Esophagus muscularis mucosa (tissue), 4 donors: Measurements from ENCODE around the gene DOCK7. TPM values are rescaled to one million over a fixed set of nuclear protein-coding genes. Genes with fewer than 3 reads are reported as not detected.
"Not testable (repeated sequence)": the region's sequence is repeated elsewhere in the genome, so short reads cannot be mapped to it uniquely, and the experiment has no call there.

Experiments
- DNase-seq: peaks from one replicate; pipeline ENCODE4 v3.0.0-alpha.2; 2017; ENCODE audit errors: extremely low spot score
- H3K27ac ChIP-seq, 4 donors: fragments of 200-600 bp; sonication (generic); replicated peaks in 1 of 4; 1 replicate in 3 of 4; 2 replicates in 1 of 4; pipeline ENCODE4 v1.5.1; 2016 to 2019; ENCODE audit warnings: mild to moderate bottlenecking in 1 of 4
- H3K27me3 ChIP-seq, 4 donors: fragments of 200-600 bp; sonication (generic); one replicate each; pipeline versions ENCODE4 v1.5.1 to v1.6.0; 2016 to 2019
- H3K36me3 ChIP-seq, 4 donors: fragments of 200-600 bp; sonication (generic); one replicate each; pipeline ENCODE4 v1.5.1; 2016 to 2019
- H3K4me1 ChIP-seq, 4 donors: fragments of 200-600 bp; sonication (generic); one replicate each; pipeline ENCODE4 v1.5.1; 2016 to 2019
- H3K4me3 ChIP-seq, 4 donors: fragments of 200-600 bp; sonication (generic); 1 replicate in 2 of 4; 2 replicates in 2 of 4; pipeline ENCODE4 v1.5.1; 2016 to 2019; ENCODE audit warnings: mild to moderate bottlenecking in 4 of 4, moderate library complexity in 1 of 4
- H3K9me3 ChIP-seq, 4 donors: fragments of 200-600 bp; sonication (generic); 1 replicate in 3 of 4; 2 replicates in 1 of 4; pipeline ENCODE4 v1.5.1; 2016 to 2019
- EP300 ChIP-seq: sonication (generic); formaldehyde crosslinking; IDR thresholded peaks from one replicate; pipeline ENCODE4 v1.6.1; 2017; ENCODE audit warnings: antibody characterized with exemption
- POLR2A ChIP-seq: fragments of 450-650 bp; IDR thresholded peaks from one replicate; pipeline ENCODE4 v1.6.1; 2017; ENCODE audit warnings: antibody characterized with exemption, moderate library complexity, mild to moderate bottlenecking, low read depth
- POLR2AphosphoS5 ChIP-seq, 2 donors: sonication (generic); formaldehyde crosslinking; IDR thresholded peaks; one replicate each; pipeline ENCODE4 v1.6.1; 2017; ENCODE audit warnings: antibody characterized with exemption in 2 of 2
- WGBS: methylation state at CpG from one replicate; pipeline ENCODE4 v1.1.5; 2018; 5-methylcytosine and 5-hydroxymethylcytosine counted together
- intact Hi-C: fragments of 100-400 bp; cut with DNase I; formaldehyde crosslinking; loops from one replicate; pipeline ENCODE4 v1.15.1; 2023
- total RNA-seq, 4 donors: library from RNA; depleted of rRNA; stranded (reverse); fragments of >200 nt; gene quantifications; one replicate each; pipeline versions ENCODE4 v1.1.0 to v1.2.1, GENCODE V29; 2016
- TF ChIP-seq, protein P1 (sequence below), 3 experiments: fragments of 200-600 bp in 2 of 3; fragments of 450-650 bp in 1 of 3; sonication (generic) in 2 of 3; IDR thresholded peaks; one replicate each; pipeline ENCODE4 v1.5.1; 2017 to 2019; ENCODE audit warnings: antibody characterized with exemption in 3 of 3, mild to moderate bottlenecking in 2 of 3, moderate library complexity in 1 of 3

Gene DOCK7
- total RNA-seq, 4 donors from 2014 or later: 27.7 to 66.7 (median 30.5) TPM

DNA sequence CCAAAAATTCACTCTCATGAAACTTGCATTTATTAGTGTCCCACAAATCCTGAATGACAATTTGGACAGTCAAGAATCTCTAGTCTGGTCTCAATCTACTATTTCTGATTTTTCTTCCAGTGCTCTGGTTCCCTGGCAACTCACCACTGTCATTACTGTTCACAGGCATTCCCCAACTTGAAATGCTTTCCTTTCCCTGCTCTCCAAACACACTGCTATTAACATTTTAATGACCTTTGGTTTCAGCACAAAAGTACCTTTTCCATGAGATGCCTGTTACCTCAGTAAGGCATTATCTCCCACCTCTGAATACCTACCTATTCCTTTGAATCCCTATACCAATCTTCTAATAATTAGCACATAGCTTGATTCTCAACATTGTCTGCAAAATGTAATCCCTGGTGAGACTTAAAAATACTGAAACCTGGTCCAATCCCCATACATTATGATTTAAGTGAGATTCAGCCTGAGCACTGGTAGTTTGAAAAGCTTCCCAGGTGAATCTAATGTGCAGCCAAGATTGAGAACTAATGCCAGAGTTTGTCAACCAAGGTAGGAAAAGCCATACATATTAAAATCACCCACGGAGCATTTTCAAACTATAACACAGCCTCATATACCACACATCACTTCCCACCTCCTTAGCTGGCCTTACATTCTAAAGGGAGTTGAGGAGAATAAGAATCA is 102.6 kb downstream of the DOCK7 start:
- no peaks in the 10 kb centered on the region for H3K9me3 ChIP-seq
- H3K4me3 ChIP-seq: no peak overlapping the region
- intact Hi-C loops: no loop called here
- H3K4me1 ChIP-seq: no peaks in the 10 kb centered on the region
- no peak for DNase-seq
- WGBS: 23% methylated on average over 1 of the region's 1 CpG
- peaks cover 0 to 21% (median 1%) of the 10 kb centered on the region in 4 donors for H3K36me3 ChIP-seq
- TF ChIP-seq POLR2A (no peak), POLR2AphosphoS5 (IDR thresholded peaks at IDR 0.05) (no peak)
- H3K27ac ChIP-seq: no peak overlapping the region
- H3K27me3 ChIP-seq: no peaks in the 10 kb centered on the region

DNA sequence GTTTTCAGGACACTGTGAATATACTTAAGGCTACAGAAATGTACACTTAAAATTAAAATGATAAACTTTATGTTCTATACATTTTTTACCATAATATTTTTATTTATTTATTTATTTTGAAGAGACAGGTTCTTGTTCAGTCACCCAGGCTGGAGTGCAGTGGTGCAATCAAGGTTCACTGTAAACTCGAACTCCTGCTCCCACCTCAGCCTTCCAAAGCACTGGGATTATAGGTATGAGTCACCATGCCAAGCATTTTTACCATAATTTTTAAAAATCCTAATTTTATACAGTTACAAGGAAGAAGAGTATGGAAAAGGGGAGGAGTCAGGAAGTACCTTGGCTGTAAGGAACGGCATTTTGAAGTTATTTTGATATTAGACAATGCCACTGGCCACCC is 114.5 kb downstream of the DOCK7 start:
- intact Hi-C loops: no loop called here
- peaks cover 10 to 60% (median 16%) of the 10 kb centered on the region in 4 donors for H3K36me3 ChIP-seq
- H3K4me1 ChIP-seq: no peaks in the 10 kb centered on the region
- H3K27me3 ChIP-seq: no peaks in the 10 kb centered on the region
- no peak overlapping the region for H3K4me3 ChIP-seq
- TF ChIP-seq, protein P1, sequence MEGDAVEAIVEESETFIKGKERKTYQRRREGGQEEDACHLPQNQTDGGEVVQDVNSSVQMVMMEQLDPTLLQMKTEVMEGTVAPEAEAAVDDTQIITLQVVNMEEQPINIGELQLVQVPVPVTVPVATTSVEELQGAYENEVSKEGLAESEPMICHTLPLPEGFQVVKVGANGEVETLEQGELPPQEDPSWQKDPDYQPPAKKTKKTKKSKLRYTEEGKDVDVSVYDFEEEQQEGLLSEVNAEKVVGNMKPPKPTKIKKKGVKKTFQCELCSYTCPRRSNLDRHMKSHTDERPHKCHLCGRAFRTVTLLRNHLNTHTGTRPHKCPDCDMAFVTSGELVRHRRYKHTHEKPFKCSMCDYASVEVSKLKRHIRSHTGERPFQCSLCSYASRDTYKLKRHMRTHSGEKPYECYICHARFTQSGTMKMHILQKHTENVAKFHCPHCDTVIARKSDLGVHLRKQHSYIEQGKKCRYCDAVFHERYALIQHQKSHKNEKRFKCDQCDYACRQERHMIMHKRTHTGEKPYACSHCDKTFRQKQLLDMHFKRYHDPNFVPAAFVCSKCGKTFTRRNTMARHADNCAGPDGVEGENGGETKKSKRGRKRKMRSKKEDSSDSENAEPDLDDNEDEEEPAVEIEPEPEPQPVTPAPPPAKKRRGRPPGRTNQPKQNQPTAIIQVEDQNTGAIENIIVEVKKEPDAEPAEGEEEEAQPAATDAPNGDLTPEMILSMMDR (IDR thresholded peaks at IDR 0.05): no peak
- TF ChIP-seq EP300 (no peak), POLR2A (no peak), POLR2AphosphoS5 (IDR thresholded peaks at IDR 0.05) (no peak)
- 73% methylated on average over 2 of the region's 2 CpGs for WGBS
- H3K27ac ChIP-seq: no peak overlapping the region
- H3K9me3 ChIP-seq: peaks cover 0 to 8% (median 2%) of the 10 kb centered on the region in 4 donors
- DNase-seq: no peak

DNA sequence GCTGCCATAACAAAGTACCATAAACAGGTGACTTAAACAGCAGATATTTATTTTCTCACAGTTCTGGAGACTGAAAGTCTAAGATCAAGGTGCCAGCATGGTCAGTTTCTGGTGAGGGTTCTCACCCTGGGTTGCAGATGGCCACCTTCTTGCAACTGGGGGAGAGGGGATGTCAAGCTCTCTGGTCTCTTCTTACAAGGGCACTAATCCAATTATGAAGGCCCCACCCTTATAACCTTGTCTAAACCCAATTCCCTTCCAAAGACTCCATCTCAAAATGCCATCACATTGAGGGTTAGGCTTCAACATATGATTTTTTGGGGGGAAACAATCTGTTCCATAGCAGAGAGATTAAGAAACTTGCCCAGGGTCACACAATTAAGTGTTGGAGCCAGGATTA is 115.7 kb downstream of the DOCK7 start:
- DNase-seq: no peak
- Histone ChIP-seq H3K27me3 (no peaks in the 10 kb centered on the region), H3K27ac (no peak overlapping the region), H3K36me3 (peaks cover 10 to 51% (median 13%) of the 10 kb centered on the region in 4 donors), H3K4me1 (no peaks in the 10 kb centered on the region), H3K9me3 (peaks cover 0 to 14% (median 2%) of the 10 kb centered on the region in 4 donors), H3K4me3 (no peak overlapping the region)
- intact Hi-C loops: no loop called here
- TF ChIP-seq POLR2A (no peak), EP300 (no peak), POLR2AphosphoS5 (IDR thresholded peaks at IDR 0.05) (no peak)
- TF ChIP-seq, protein P1 (IDR thresholded peaks at IDR 0.05): no peak

DNA sequence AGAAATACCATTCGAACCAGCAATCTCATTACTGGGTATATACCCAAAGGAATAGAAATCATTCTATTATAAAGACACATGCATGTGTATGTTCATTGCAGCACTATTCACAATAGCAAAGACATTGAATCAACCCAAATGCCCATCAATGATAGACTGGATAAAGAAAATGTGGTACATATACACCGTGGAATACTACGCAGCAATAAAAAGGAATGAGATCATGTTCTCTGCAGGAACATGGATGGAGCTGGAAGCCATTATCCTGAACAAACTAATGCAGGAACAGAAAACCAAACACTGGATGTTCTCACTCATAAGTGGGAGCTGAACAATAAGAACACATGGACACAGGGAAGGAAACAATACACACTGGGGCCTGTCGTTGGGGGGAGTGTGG is 116.7 kb downstream of the DOCK7 start:
- intact Hi-C loops, H3K4me1 ChIP-seq, H3K27me3 ChIP-seq, H3K27ac ChIP-seq, H3K4me3 ChIP-seq, DNase-seq: not testable (repeated sequence)
- Histone ChIP-seq H3K9me3 (peaks cover 0 to 14% (median 2%) of the 10 kb centered on the region in 4 donors), H3K36me3 (peaks cover 10 to 43% (median 13%) of the 10 kb centered on the region in 4 donors)
- 98% methylated on average over 4 of the region's 4 CpGs for WGBS

DNA sequence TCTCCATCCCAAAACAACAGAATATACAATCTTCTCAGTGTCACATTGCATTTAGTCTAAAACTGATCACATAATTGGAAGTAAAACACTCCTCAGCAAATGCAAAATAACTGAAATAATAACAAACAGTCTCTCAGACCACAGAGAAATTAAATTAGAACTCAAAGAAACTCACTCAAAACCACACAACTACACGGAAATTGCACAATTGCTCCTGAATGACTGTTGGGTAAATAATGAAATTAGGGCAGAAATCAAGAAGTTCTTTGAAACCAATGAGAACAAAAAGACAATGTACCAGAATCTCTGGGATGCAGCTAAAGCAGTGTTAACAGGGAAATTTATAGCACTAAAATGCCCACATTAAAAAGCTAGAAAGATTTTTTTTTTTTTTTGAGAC is 120.3 kb downstream of the DOCK7 start:
- DNase-seq, H3K27ac ChIP-seq, H3K4me1 ChIP-seq, H3K27me3 ChIP-seq, H3K4me3 ChIP-seq, intact Hi-C loops: not testable (repeated sequence)
- Histone ChIP-seq H3K36me3 (peaks cover 3 to 16% (median 7%) of the 10 kb centered on the region in 4 donors), H3K9me3 (peaks cover 0 to 14% (median 2%) of the 10 kb centered on the region in 4 donors)
- 76% methylated on average over 1 of the region's 1 CpG for WGBS

DNA sequence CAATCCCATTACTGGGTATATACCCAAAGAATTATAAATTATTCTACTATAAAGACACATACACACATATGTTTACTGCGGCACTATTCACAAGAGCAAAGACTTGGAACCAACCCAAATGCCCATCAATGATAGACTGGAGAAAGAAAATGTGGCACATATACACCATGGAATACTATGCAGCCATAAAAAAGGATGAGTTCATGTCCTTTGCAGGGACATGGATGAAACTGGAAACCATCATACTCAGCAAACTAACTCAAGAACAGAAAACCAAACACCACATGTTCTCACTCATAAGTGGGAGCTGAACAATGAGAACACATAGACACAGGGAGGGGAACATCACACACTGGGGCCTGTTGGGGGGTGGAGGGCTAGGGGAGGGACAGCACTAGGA is 121.0 kb downstream of the DOCK7 start:
- H3K4me3 ChIP-seq, DNase-seq, intact Hi-C loops, H3K9me3 ChIP-seq, H3K4me1 ChIP-seq, H3K27ac ChIP-seq, H3K27me3 ChIP-seq: not testable (repeated sequence)
- WGBS: 96% methylated on average over 1 of the region's 1 CpG
- H3K36me3 ChIP-seq: peaks cover 0 to 10% (median 6%) of the 10 kb centered on the region in 4 donors

DNA sequence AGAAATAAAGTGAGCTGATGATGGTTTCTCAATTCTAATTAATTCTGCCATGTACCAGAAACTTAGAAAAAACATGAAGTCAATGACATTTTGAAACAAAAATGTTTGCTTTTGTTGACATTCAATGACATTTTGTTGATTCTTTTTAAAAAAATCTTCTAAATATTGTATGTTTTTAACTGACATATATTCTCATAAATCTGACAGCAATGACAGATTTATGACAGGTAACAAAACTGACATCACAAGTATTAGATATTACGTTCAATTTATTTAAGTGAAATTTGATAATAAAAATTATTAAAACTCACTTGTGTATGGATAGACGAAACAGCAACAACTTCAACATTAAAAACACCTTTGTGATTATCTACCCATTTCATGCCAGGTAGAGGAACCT is 126.9 kb downstream of the DOCK7 start:
- Histone ChIP-seq H3K4me1 (no peaks in the 10 kb centered on the region), H3K4me3 (no peak overlapping the region), H3K36me3 (peaks cover 0 to 21% (median 4%) of the 10 kb centered on the region in 4 donors), H3K9me3 (no peaks in the 10 kb centered on the region), H3K27ac (no peak overlapping the region), H3K27me3 (no peaks in the 10 kb centered on the region)
- 95% methylated on average over 2 of the region's 2 CpGs for WGBS
- TF ChIP-seq POLR2A: no peak
- no peak for TF ChIP-seq EP300
- TF ChIP-seq, protein P1 (IDR thresholded peaks at IDR 0.05): no peak
- no peak for TF ChIP-seq POLR2AphosphoS5 (IDR thresholded peaks at IDR 0.05)
- no peak for DNase-seq
- intact Hi-C loops: no loop called here
